DLD1 (cell line): ENCODE data around the gene AP5Z1.

Experiments used
- in situ Hi-C: cut with HindIII; loops from 2 replicates; pipeline ENCODE4 v1.10.0; 2017; ENCODE audit warnings: low sequenced_read_pairs

AP5Z1 gene

GRCh38 chr7:4837803-4838625 is 62.6 kb downstream of the AP5Z1 start:
- in situ Hi-C loops, result no loop called here

- in situ Hi-C loops, result no loop called here
These were observed 63.4 kb downstream of the AP5Z1 start for GRCh38 chr7:4838626-4839334.

GRCh38 chr7:4840079-4840501 is 64.7 kb downstream of the AP5Z1 start:
- in situ Hi-C loops, result no loop called here
